ENCODE results near the gene MGMT. TPM values are rescaled to one million over a fixed set of nuclear protein-coding genes. Genes with fewer than 3 reads are reported as not detected.

Gene MGMT
- total and polyA plus RNA-seq, 3 donors from 2014 or later: 32.8 to 40.7 (median 37.9) TPM

- Histone ChIP-seq H3K4me3 (no peak overlapping the region), H3K9me3 (no peaks in the 10 kb centered on the region), H3K36me3 (ENCODE audit: low read depth, missing control alignments) (no peaks in the 10 kb centered on the region), H3K27ac (no peak overlapping the region), H3K27me3 (no peaks in the 10 kb centered on the region), H3K4me1 (no peaks in the 10 kb centered on the region)
- TF ChIP-seq CTCF (IDR thresholded peaks at IDR 0.05): no peak
- TF ChIP-seq POLR2A (IDR thresholded peaks at IDR 0.05): no peak
- intact Hi-C loops (cut with DNase I; ENCODE audit: low total_unique reads): no loop called here
- DNase-seq: no peak
- WGBS, 2 donors: 98 to 99% methylated on average over 13 to 15 of the region's 15 CpGs
Measured at GRCh38 chr10:129594811-129595210, 127.8 kb downstream of the MGMT start.

GRCh38 chr10:129598413-129598812 is 131.4 kb downstream of the MGMT start:
- no peak overlapping the region for H3K4me3 ChIP-seq
- no peaks in the 10 kb centered on the region for H3K4me1 ChIP-seq
- no peak for DNase-seq
- H3K9me3 ChIP-seq: no peaks in the 10 kb centered on the region
- H3K36me3 ChIP-seq (ENCODE audit: low read depth, missing control alignments): no peaks in the 10 kb centered on the region
- intact Hi-C loops (cut with DNase I; ENCODE audit: low total_unique reads): no loop called here
- H3K27me3 ChIP-seq: no peaks in the 10 kb centered on the region
- H3K27ac ChIP-seq: no peak overlapping the region
- TF ChIP-seq CTCF (IDR thresholded peaks at IDR 0.05) (no peak), POLR2A (IDR thresholded peaks at IDR 0.05) (no peak)
- WGBS, 2 donors: 87 to 94% methylated on average over 4 of the region's 4 CpGs

GRCh38 chr10:129599160-129599559 is 132.1 kb downstream of the MGMT start:
- TF ChIP-seq POLR2A (IDR thresholded peaks at IDR 0.05) (no peak), CTCF (IDR thresholded peaks at IDR 0.05) (no peak)
- Histone ChIP-seq H3K4me1 (no peaks in the 10 kb centered on the region), H3K27ac (no peak overlapping the region), H3K27me3 (no peaks in the 10 kb centered on the region), H3K36me3 (ENCODE audit: low read depth, missing control alignments) (no peaks in the 10 kb centered on the region), H3K9me3 (no peaks in the 10 kb centered on the region), H3K4me3 (no peak overlapping the region)
- no peak for DNase-seq
- 90 to 95% methylated on average over 5 of the region's 5 CpGs for WGBS, 2 donors
- intact Hi-C loops (cut with DNase I; ENCODE audit: low total_unique reads): no loop called here

GRCh38 chr10:129601737-129602136 is 134.7 kb downstream of the MGMT start:
- intact Hi-C loops (cut with DNase I; ENCODE audit: low total_unique reads): no loop called here
- no peak for TF ChIP-seq POLR2A (IDR thresholded peaks at IDR 0.05)
- TF ChIP-seq CTCF (IDR thresholded peaks at IDR 0.05): no peak
- no peak for DNase-seq
- no peak overlapping the region for H3K4me3 ChIP-seq
- no peaks in the 10 kb centered on the region for H3K4me1 ChIP-seq
- H3K9me3 ChIP-seq: no peaks in the 10 kb centered on the region
- H3K27ac ChIP-seq: no peak overlapping the region
- H3K36me3 ChIP-seq (ENCODE audit: low read depth, missing control alignments): no peaks in the 10 kb centered on the region
- no peaks in the 10 kb centered on the region for H3K27me3 ChIP-seq
- WGBS, 2 donors: 86 to 87% methylated on average over 10 of the region's 10 CpGs

GRCh38 chr10:129602938-129603535 is 136.0 kb downstream of the MGMT start:
- H3K27ac ChIP-seq: no peak overlapping the region
- WGBS, 2 donors: 80 to 88% methylated on average over 6 of the region's 6 CpGs
- H3K36me3 ChIP-seq (ENCODE audit: low read depth, missing control alignments): no peaks in the 10 kb centered on the region
- H3K4me1 ChIP-seq: no peaks in the 10 kb centered on the region
- no peaks in the 10 kb centered on the region for H3K9me3 ChIP-seq
- no peaks in the 10 kb centered on the region for H3K27me3 ChIP-seq
- no peak for TF ChIP-seq CTCF (IDR thresholded peaks at IDR 0.05)
- no peak for TF ChIP-seq POLR2A (IDR thresholded peaks at IDR 0.05)
- intact Hi-C loops (cut with DNase I; ENCODE audit: low total_unique reads): no loop called here
- DNase-seq: no peak
- no peak overlapping the region for H3K4me3 ChIP-seq

Measured in testis (tissue), 3 donors.